RWPE2 (cell line): Measurements from ENCODE around the gene THSD7A.

Source experiments
- ATAC-seq: fragments of 200-7000 bp; cut with Tn5 transposase; 3 replicates; pipeline ENCODE4 v1.9.1; 2021; ENCODE audit warnings: low read depth
- DNase-seq: peaks from one replicate; pipeline ENCODE4 v3.0.0-alpha.2; 2020; ENCODE audit warnings: low spot score
- H3K27ac ChIP-seq: fragments of 450-650 bp; 2 replicates; pipeline ENCODE4 v1.5.1; 2017; ENCODE audit warnings: mild to moderate bottlenecking; ENCODE audit not compliant: poor library complexity, severe bottlenecking
- H3K27me3 ChIP-seq: fragments of 250-450 bp; sonication (Bioruptor Pico); 2 replicates; pipeline ENCODE4 v1.5.1; 2021; ENCODE audit warnings: mild to moderate bottlenecking, moderate library complexity; ENCODE audit not compliant: insufficient read depth, poor library complexity, severe bottlenecking
- H3K36me3 ChIP-seq: fragments of 250-450 bp; sonication (Bioruptor Pico); 2 replicates; pipeline ENCODE4 v1.5.1; 2020; ENCODE audit warnings: low read depth, mild to moderate bottlenecking, moderate library complexity
- H3K4me1 ChIP-seq: fragments of 250-450 bp; sonication (Bioruptor Pico); 2 replicates; pipeline ENCODE4 v1.5.1; 2021; ENCODE audit warnings: mild to moderate bottlenecking, moderate library complexity; ENCODE audit not compliant: insufficient read depth, poor library complexity, severe bottlenecking
- H3K4me3 ChIP-seq: fragments of 250-450 bp; sonication (Bioruptor Pico); 2 replicates; pipeline ENCODE4 v1.5.1; 2021; ENCODE audit warnings: mild to moderate bottlenecking, moderate library complexity; ENCODE audit not compliant: severe bottlenecking
- H3K9me3 ChIP-seq: fragments of 250-450 bp; sonication (Bioruptor Pico); 2 replicates; pipeline ENCODE4 v1.5.1; 2021; ENCODE audit warnings: mild to moderate bottlenecking, moderate library complexity; ENCODE audit not compliant: severe bottlenecking
- CTCF ChIP-seq: fragments of 450-650 bp; IDR thresholded peaks from one replicate; pipeline ENCODE4 v1.5.1; 2017; ENCODE audit warnings: mild to moderate bottlenecking, moderate library complexity; ENCODE audit not compliant: poor library complexity, severe bottlenecking

The THSD7A gene

DNA sequence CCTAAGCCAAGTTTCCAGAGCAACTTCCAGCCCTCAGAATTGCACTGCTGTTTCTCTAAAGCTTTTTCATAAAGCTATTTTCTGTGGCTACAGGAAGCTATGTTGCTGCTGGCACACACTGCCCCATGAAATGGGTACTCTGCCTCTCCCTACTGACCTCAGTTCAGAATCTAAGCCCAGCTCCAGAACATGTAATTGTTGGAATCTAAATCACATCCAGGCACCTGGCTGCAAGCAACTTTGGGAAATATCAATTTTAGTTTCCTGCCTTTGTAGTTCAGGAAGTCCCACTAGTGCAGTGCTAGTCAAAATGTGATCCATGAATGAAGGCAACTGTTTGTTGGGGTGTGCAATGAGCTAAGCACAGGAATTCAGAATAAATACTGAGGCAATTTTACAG is 226.2 kb downstream of the THSD7A start:
- DNase-seq (no peak), ATAC-seq (no peak)

DNA sequence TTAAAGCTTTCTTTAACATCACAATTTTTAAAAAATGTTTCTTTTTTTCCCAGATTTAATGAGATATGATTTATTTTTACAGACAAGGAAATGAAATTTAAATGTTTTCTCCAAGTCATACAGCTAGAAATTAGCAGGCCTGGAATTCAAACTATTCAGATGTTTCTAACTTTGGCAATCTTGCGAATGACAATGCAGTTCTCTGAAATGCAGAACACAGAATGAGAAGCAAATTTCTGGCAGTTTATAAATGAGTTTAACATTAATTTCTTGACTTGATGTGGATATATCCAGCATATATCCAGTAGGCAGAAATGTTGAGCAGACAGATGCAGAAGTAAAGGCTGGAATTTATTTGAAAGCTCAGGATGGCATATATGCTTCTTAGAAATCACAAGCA is 227.5 kb downstream of the THSD7A start:
- no peak for TF ChIP-seq CTCF
- Histone ChIP-seq H3K27me3 (no peaks in the 10 kb centered on the region), H3K4me3 (no peak overlapping the region), H3K4me1 (no peaks in the 10 kb centered on the region), H3K9me3 (no peaks in the 10 kb centered on the region), H3K36me3 (no peaks in the 10 kb centered on the region), H3K27ac (no peak overlapping the region)
- ATAC-seq (no peak), DNase-seq (no peak)

More for the DNA sequence above, 226.2 kb downstream of the THSD7A start:
- H3K4me1 ChIP-seq, result no peaks in the 10 kb centered on the region
- no peaks in the 10 kb centered on the region for H3K36me3 ChIP-seq
- no peaks in the 10 kb centered on the region for H3K9me3 ChIP-seq
- H3K27ac ChIP-seq, result no peak overlapping the region
- no peak overlapping the region for H3K4me3 ChIP-seq
- TF ChIP-seq CTCF, result no peak
- H3K27me3 ChIP-seq, result no peaks in the 10 kb centered on the region

GRCh38 chr7:11601761-11602160 is 230.2 kb downstream of the THSD7A start:
- H3K27ac ChIP-seq, result no peak overlapping the region
- ATAC-seq (no peak), DNase-seq (no peak)
- no peak overlapping the region for H3K4me3 ChIP-seq
- TF ChIP-seq CTCF, result no peak
- no peaks in the 10 kb centered on the region for H3K27me3 ChIP-seq
- H3K4me1 ChIP-seq, result no peaks in the 10 kb centered on the region
- no peaks in the 10 kb centered on the region for H3K36me3 ChIP-seq
- no peaks in the 10 kb centered on the region for H3K9me3 ChIP-seq

- Histone ChIP-seq H3K36me3 (no peaks in the 10 kb centered on the region), H3K27ac (no peak overlapping the region), H3K27me3 (no peaks in the 10 kb centered on the region), H3K4me3 (no peak overlapping the region), H3K9me3 (no peaks in the 10 kb centered on the region), H3K4me1 (no peaks in the 10 kb centered on the region)
- TF ChIP-seq CTCF, result no peak
- DNase-seq (no peak), ATAC-seq (no peak)
Measured at GRCh38 chr7:11593322-11593721, 238.7 kb downstream of the THSD7A start.

- H3K27me3 ChIP-seq, result no peaks in the 10 kb centered on the region
- no peak for DNase-seq
- ATAC-seq, result no peak
- H3K36me3 ChIP-seq, result no peaks in the 10 kb centered on the region
- H3K9me3 ChIP-seq, result no peaks in the 10 kb centered on the region
- H3K4me3 ChIP-seq, result no peak overlapping the region
- TF ChIP-seq CTCF, result no peak
- no peaks in the 10 kb centered on the region for H3K4me1 ChIP-seq
- no peak overlapping the region for H3K27ac ChIP-seq
Measured at GRCh38 chr7:11592699-11593098, 239.3 kb downstream of the THSD7A start.
